K562 (cell line): ENCODE measurements around the gene DNALI1. TPM values are rescaled to one million over a fixed set of nuclear protein-coding genes. Genes with fewer than 3 reads are reported as not detected.

Experiments
- CBX3 ChIP-seq, 2 experiments: IDR thresholded peaks; 1 replicate in 1 of 2; 2 replicates in 1 of 2; pipeline ENCODE4 v1.6.1; 2012; ENCODE audit warnings: inconsistent platforms in 2 of 2, low read length in 2 of 2, borderline replicate concordance in 1 of 2, control low read depth in 1 of 2
- CHD4 ChIP-seq: fragments of 200-600 bp; sonication (generic); IDR thresholded peaks from 3 replicates; pipeline ENCODE4 v1.6.1; 2012; ENCODE audit warnings: low read depth, mild to moderate bottlenecking, mixed read lengths, low read length, inconsistent platforms; ENCODE audit not compliant: insufficient read depth, insufficient replicate concordance, poor library complexity, severe bottlenecking
- CTCFL ChIP-seq: IDR thresholded peaks from 2 replicates; pipeline ENCODE4 v1.6.1; 2011; ENCODE audit warnings: borderline replicate concordance, low read depth, mild to moderate bottlenecking, moderate library complexity, low read length; ENCODE audit not compliant: insufficient read depth, poor library complexity, severe bottlenecking
- ETV6 ChIP-seq, 3 experiments: fragments of 150-350 bp in 1 of 3; sonication (generic) in 1 of 3; formaldehyde crosslinking in 1 of 3; IDR thresholded peaks; 2 replicates each; pipeline versions ENCODE4 v1.6.1 to v1.8.0; 2014 to 2022; ENCODE audit warnings: borderline replicate concordance in 2 of 3, low read depth in 2 of 3, antibody characterized with exemption in 1 of 3, low read length in 1 of 3, mild to moderate bottlenecking in 1 of 3, missing genetic modification reagents in 1 of 3
- FOXO4 ChIP-seq: fragments of 450-650 bp; formaldehyde crosslinking; IDR thresholded peaks from 2 replicates; pipeline ENCODE4 v1.4.0; 2020; ENCODE audit warnings: mild to moderate bottlenecking, moderate library complexity
- GABPB1 ChIP-seq: sonication (generic); formaldehyde crosslinking; IDR thresholded peaks from 2 replicates; pipeline ENCODE4 v1.8.0; 2022; ENCODE audit warnings: mild to moderate bottlenecking, missing genetic modification reagents
- LARP7 ChIP-seq: fragments of 450-650 bp; IDR thresholded peaks from 2 replicates; pipeline ENCODE4 v1.6.1; 2016
- MAFF ChIP-seq: IDR thresholded peaks from 2 replicates; pipeline ENCODE4 v1.6.1; 2012; ENCODE audit warnings: low read length, improper control_type of control experiment
- MAFK ChIP-seq: IDR thresholded peaks from 2 replicates; pipeline ENCODE4 v1.6.1; 2011; ENCODE audit warnings: low read length, improper control_type of control experiment
- MCM2 ChIP-seq: fragments of 450-650 bp; IDR thresholded peaks from 2 replicates; pipeline ENCODE4 v1.6.1; 2017; ENCODE audit warnings: low read depth, mild to moderate bottlenecking
- MTA3 ChIP-seq: fragments of 450-650 bp; formaldehyde crosslinking; IDR thresholded peaks from 2 replicates; pipeline ENCODE4 v1.6.1; 2017; ENCODE audit warnings: mild to moderate bottlenecking, borderline replicate concordance
- PHF8 ChIP-seq: fragments of 200-600 bp; sonication (generic); IDR thresholded peaks from 2 replicates; pipeline ENCODE4 v1.6.1; 2012; ENCODE audit warnings: mixed run types, mild to moderate bottlenecking, inconsistent platforms, low read length, moderate library complexity, borderline replicate concordance
- RCOR1 ChIP-seq, 2 experiments: IDR thresholded peaks; 2 replicates each; pipeline ENCODE4 v1.6.1; 2012; ENCODE audit warnings: low read depth in 2 of 2, low read length in 2 of 2, borderline replicate concordance in 1 of 2, improper control_type of control experiment in 1 of 2
- RERE ChIP-seq: sonication (generic); formaldehyde crosslinking; IDR thresholded peaks from 2 replicates; pipeline ENCODE4 v1.8.0; 2023; ENCODE audit warnings: missing genetic modification reagents, mild to moderate bottlenecking, borderline replicate concordance
- SRSF3 ChIP-seq: fragments of 200-400 bp; formaldehyde crosslinking; IDR thresholded peaks from 2 replicates; pipeline ENCODE4 v1.6.1; 2016; ENCODE audit warnings: mild to moderate bottlenecking, low read length, moderate library complexity; ENCODE audit not compliant: insufficient read depth
- ZFPM2 ChIP-seq: fragments of 250-450 bp; sonication (Bioruptor Pico); IDR thresholded peaks from 2 replicates; pipeline ENCODE4 v1.5.1; 2022; ENCODE audit warnings: mild to moderate bottlenecking
- polyA plus RNA-seq, 8 experiments: library from polyadenylated mRNA; depleted of rRNA in 4 of 8; stranded (reverse) in 5 of 8; unstranded in 3 of 8; fragments of >200 nt; fragmentation: Nextera tagmentation in 2 of 8; fragmentation: Illumina TruSeq in 1 of 8; extraction: Ambion mirVana in 2 of 8; extraction: Trizol in 1 of 8; gene quantifications; 2 replicates each; pipeline versions ENCODE4 v1.2.1 to v1.2.3, GENCODE V29; 2011 to 2014; ENCODE audit warnings: inconsistent platforms in 1 of 8, missing spikeins in 1 of 8
- total RNA-seq, 7 experiments: library from RNA; depleted of rRNA in 6 of 7; stranded (reverse); fragments of >200 nt in 6 of 7; fragmentation: Illumina TruSeq in 2 of 7; extraction: Trizol in 2 of 7; gene quantifications; 2 replicates each; pipeline versions ENCODE4 v1.2.1 to v1.2.3, GENCODE V29; 2011 to 2021; ENCODE audit warnings: low replicate concordance in 1 of 7

Gene DNALI1
- total and polyA plus RNA-seq, 9 of the 15 experiments (the other 6 are each of a cell fraction or from before 2014, with no cell fraction given), result 0.87 to 5.6 (median 1.2) TPM

- no peak for TF ChIP-seq RERE (CRISPR knock-in tag)
- TF ChIP-seq ZFPM2, result no peak
- TF ChIP-seq CBX3 (IDR thresholded peaks at IDR 0.05; ENCODE audit: borderline replicate concordance in 1 of 2, low read length in 2 of 2), result peak in 1 of 2 experiments; percentile 97; a peak in 2 of 3 replicates
- TF ChIP-seq SRSF3, result no peak
- TF ChIP-seq CTCFL, result no peak
- TF ChIP-seq MCM2, result no peak
- TF ChIP-seq LARP7, result 0 out of 2 replicates have a peak, but pooled peaks have one; percentile 77
- TF ChIP-seq CHD4, result no peak
- TF ChIP-seq MAFF, result no peak
- TF ChIP-seq RCOR1 (IDR thresholded peaks at IDR 0.05; ENCODE audit: borderline replicate concordance in 1 of 2, low read depth in 2 of 2, low read length in 2 of 2), result no peak; a peak in 1 of 4 replicates
- no peak for TF ChIP-seq MTA3
- TF ChIP-seq GABPB1 (CRISPR knock-in tag), result peak; percentile 96
- TF ChIP-seq PHF8, result peak; percentile 97
- no peak for TF ChIP-seq ETV6 (IDR thresholded peaks at IDR 0.05; ENCODE audit: borderline replicate concordance in 1 of 2, low read depth in 2 of 2, low read length in 1 of 2)
- no peak for TF ChIP-seq ETV6 (CRISPR knock-in tag; IDR thresholded peaks at IDR 0.05; ENCODE audit: borderline replicate concordance)
- TF ChIP-seq MAFK, result no peak
- TF ChIP-seq FOXO4, result 0 out of 2 replicates have a peak, but pooled peaks have one; percentile 33
Observed at GRCh38 chr1:37553927-37554808, 2.6 kb upstream of the DNALI1 start, which contains the start of gene SNIP1 (continued).
